Fibroblast of skin of abdomen (primary cell): ENCODE data around the gene TMEM89.

Experiments
- DNase-seq: peaks from one replicate; pipeline ENCODE4 v3.0.0-alpha.2; 2013

The TMEM89 gene

GRCh38 chr3:48585411-48585810 is 36.2 kb downstream of the TMEM89 start:
- DNase-seq, result no peak

DNA sequence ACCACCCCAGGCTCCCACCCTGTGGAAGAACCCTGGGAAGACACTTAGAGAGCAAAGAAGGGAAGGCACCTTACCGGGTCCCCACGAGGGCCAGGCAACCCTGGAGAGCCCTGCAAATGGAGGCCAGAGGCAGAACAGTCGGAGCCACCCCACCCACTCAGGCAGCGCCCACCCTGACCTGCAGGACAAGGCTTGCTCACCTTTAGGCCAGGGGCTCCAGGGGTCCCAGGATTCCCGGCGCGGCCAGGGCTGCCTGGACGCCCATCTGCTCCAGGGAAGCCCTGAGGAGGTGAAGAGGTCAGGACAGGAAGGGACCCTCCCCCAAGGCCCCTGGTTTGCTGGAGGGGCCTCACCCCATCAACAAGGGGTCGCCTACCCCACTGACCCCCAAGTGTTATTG is 36.7 kb downstream of the TMEM89 start:
- no peak for DNase-seq

- no peak for DNase-seq
Measured at GRCh38 chr3:48581621-48582481, 39.7 kb downstream of the TMEM89 start.

- no peak for DNase-seq
Measured at GRCh38 chr3:48576647-48577046, 44.9 kb downstream of the TMEM89 start.

GRCh38 chr3:48575366-48575765 is 46.2 kb downstream of the TMEM89 start:
- no peak for DNase-seq

GRCh38 chr3:48573973-48574585 is 47.5 kb downstream of the TMEM89 start:
- DNase-seq, result no peak

- no peak for DNase-seq
Measured at GRCh38 chr3:48572517-48572916, 49.1 kb downstream of the TMEM89 start.

DNA sequence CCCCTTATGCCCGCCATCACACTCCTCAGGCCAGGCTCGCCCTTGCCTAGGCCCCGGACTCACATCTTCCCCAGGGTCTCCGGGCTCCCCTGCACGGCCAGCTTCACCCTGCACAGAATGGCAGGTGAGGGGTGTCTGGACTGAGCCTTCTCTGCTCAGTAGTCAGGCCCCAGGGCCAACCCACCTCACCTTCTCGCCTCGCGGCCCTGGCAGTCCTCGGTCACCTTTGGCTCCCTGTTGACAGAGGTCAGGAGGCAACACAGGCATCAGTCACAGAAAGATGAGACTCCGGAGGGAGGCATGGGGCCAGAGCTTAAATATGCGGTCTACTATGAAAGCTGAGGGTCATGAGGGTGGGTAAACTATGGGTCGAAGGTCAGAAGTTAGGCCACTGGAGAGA is 49.6 kb downstream of the TMEM89 start:
- no peak for DNase-seq
